NCI-H146 treated with DMSO at 0.1 percent for 48 hours (cell line): Measurements from ENCODE around the gene ZNF511.
"Not testable (repeated sequence)": the region's sequence is repeated elsewhere in the genome, so short reads cannot be mapped to it uniquely, and the experiment has no call there.

Source experiments
- DNase-seq: peaks from one replicate; lab custom pipeline; 2025; ENCODE audit not compliant: unreplicated experiment; lab: John Stamatoyannopoulos, UW

The ZNF511 gene

GRCh38 chr10:133308421-133309099 is at the start of gene ZNF511, which contains the start of gene TUBGCP2:
TSS of gene ZNF511 (plus strand) at chr10:133308914. CDS start at chr10:133308944, 30 bp downstream.
TSS of gene TUBGCP2 (minus strand) at chr10:133308872. CDS start at chr10:133302941, 5,931 bp downstream.
- no peak for DNase-seq

GRCh38 chr10:133259602-133259989 is 49.1 kb upstream of the ZNF511 start:
- DNase-seq, result no peak

- DNase-seq, result no peak
Measured at GRCh38 chr10:133260895-133261725, 47.6 kb upstream of the ZNF511 start.

- peak; percentile 67 for DNase-seq
Measured at GRCh38 chr10:133261726-133262325, 46.9 kb upstream of the ZNF511 start.

- peak; percentile 93 for DNase-seq
Measured at GRCh38 chr10:133262696-133263095, 46.0 kb upstream of the ZNF511 start.

GRCh38 chr10:133263674-133264073 is 45.0 kb upstream of the ZNF511 start:
- no peak for DNase-seq

- DNase-seq, result no peak
Measured at GRCh38 chr10:133264461-133264860, 44.3 kb upstream of the ZNF511 start.

- DNase-seq, result not testable (repeated sequence)
Measured at GRCh38 chr10:133265052-133265451, 43.7 kb upstream of the ZNF511 start.

GRCh38 chr10:133266056-133266795 is 42.5 kb upstream of the ZNF511 start:
- no peak for DNase-seq

- no peak for DNase-seq
Measured at GRCh38 chr10:133267293-133267692, 41.4 kb upstream of the ZNF511 start.

GRCh38 chr10:133267829-133268228 is 40.9 kb upstream of the ZNF511 start:
- DNase-seq, result no peak

GRCh38 chr10:133268532-133268931 is 40.2 kb upstream of the ZNF511 start:
- no peak for DNase-seq

- DNase-seq, result no peak
Measured at GRCh38 chr10:133269367-133269766, 39.3 kb upstream of the ZNF511 start.

GRCh38 chr10:133270204-133270603 is 38.5 kb upstream of the ZNF511 start:
- no peak for DNase-seq

GRCh38 chr10:133270773-133271297 is 37.9 kb upstream of the ZNF511 start:
- DNase-seq, result no peak

GRCh38 chr10:133271521-133272300 is 37.0 kb upstream of the ZNF511 start:
- no peak for DNase-seq

- DNase-seq, result no peak
Measured at GRCh38 chr10:133272301-133272963, 36.3 kb upstream of the ZNF511 start.

- no peak for DNase-seq
Measured at GRCh38 chr10:133272964-133273420, 35.7 kb upstream of the ZNF511 start.

GRCh38 chr10:133273534-133274143 is 35.1 kb upstream of the ZNF511 start:
- no peak for DNase-seq
